DND-41 (cell line): ENCODE measurements around the gene RNF217.

Experiments
- CTCF ChIP-seq: IDR thresholded peaks from 2 replicates; pipeline ENCODE4 v1.5.1; 2012; ENCODE audit warnings: borderline replicate concordance, low read length, moderate library complexity, mild to moderate bottlenecking; ENCODE audit not compliant: poor library complexity, severe bottlenecking; ENCODE audit errors: extremely low read depth
- EZH2 ChIP-seq: IDR thresholded peaks from 3 replicates; pipeline ENCODE4 v1.6.1; 2012; ENCODE audit warnings: borderline replicate concordance, low read depth, mild to moderate bottlenecking, moderate library complexity, low read length, inconsistent platforms; ENCODE audit not compliant: severe bottlenecking

GRCh38 chr6:125025164-125025854 lies 63.1 kb downstream of the RNF217 start:
- no peak for TF ChIP-seq CTCF
- no peak for TF ChIP-seq EZH2
